KMS-11 (cell line): ENCODE results near the gene TTC32.
"Not testable (repeated sequence)": the region's sequence is repeated elsewhere in the genome, so short reads cannot be mapped to it uniquely, and the experiment has no call there.

ENCODE experiments used
- H2AFZ ChIP-seq: fragments of 200-600 bp; sonication (generic); 2 replicates; pipeline ENCODE4 v1.6.1; 2016; ENCODE audit warnings: antibody characterized with exemption, mixed run types, low read depth
- H3K27ac ChIP-seq: fragments of 200-600 bp; sonication (generic); 2 replicates; pipeline ENCODE4 v1.6.1; 2016; ENCODE audit warnings: mild to moderate bottlenecking, mixed run types
- H3K27me3 ChIP-seq: fragments of 200-600 bp; sonication (generic); 2 replicates; pipeline ENCODE4 v1.6.1; 2017; ENCODE audit warnings: mild to moderate bottlenecking, low read depth, mixed run types, moderate library complexity; ENCODE audit not compliant: insufficient read depth
- H3K36me3 ChIP-seq: fragments of 200-600 bp; sonication (generic); 2 replicates; pipeline ENCODE4 v1.6.1; 2017; ENCODE audit warnings: mild to moderate bottlenecking, mixed run types; ENCODE audit not compliant: insufficient read depth
- H3K4me1 ChIP-seq: fragments of 200-600 bp; sonication (generic); 2 replicates; pipeline ENCODE4 v1.6.1; 2016; ENCODE audit warnings: mild to moderate bottlenecking, low read depth, mixed run types; ENCODE audit not compliant: poor library complexity, severe bottlenecking
- H3K4me2 ChIP-seq: fragments of 200-600 bp; sonication (generic); 2 replicates; pipeline ENCODE4 v1.7.0; 2016; ENCODE audit warnings: mild to moderate bottlenecking, mixed run types
- H3K4me3 ChIP-seq: fragments of 200-600 bp; sonication (generic); IDR thresholded peaks from 2 replicates; pipeline ENCODE4 v1.6.1; 2017; ENCODE audit warnings: low read depth, low read length, mixed read lengths; ENCODE audit not compliant: insufficient read depth
- H3K79me2 ChIP-seq: fragments of 200-600 bp; sonication (generic); 2 replicates; pipeline ENCODE4 v1.6.1; 2016; ENCODE audit warnings: low read depth, mixed run types; ENCODE audit not compliant: insufficient read depth
- H3K9ac ChIP-seq: fragments of 200-600 bp; sonication (generic); 2 replicates; pipeline ENCODE4 v1.6.1; 2016; ENCODE audit warnings: mild to moderate bottlenecking, mixed run types
- H4K20me1 ChIP-seq: fragments of 200-600 bp; sonication (generic); 2 replicates; pipeline ENCODE4 v1.6.1; 2016; ENCODE audit warnings: mild to moderate bottlenecking, mixed run types; ENCODE audit not compliant: insufficient read depth
- TF ChIP-seq, protein P1 (sequence below): fragments of 200-600 bp; sonication (generic); conservative IDR thresholded peaks from 2 replicates; pipeline ENCODE4 v1.6.1; 2017; ENCODE audit warnings: low read depth, mild to moderate bottlenecking, antibody characterized with exemption, low read length, moderate library complexity, mixed read lengths

Gene TTC32

DNA sequence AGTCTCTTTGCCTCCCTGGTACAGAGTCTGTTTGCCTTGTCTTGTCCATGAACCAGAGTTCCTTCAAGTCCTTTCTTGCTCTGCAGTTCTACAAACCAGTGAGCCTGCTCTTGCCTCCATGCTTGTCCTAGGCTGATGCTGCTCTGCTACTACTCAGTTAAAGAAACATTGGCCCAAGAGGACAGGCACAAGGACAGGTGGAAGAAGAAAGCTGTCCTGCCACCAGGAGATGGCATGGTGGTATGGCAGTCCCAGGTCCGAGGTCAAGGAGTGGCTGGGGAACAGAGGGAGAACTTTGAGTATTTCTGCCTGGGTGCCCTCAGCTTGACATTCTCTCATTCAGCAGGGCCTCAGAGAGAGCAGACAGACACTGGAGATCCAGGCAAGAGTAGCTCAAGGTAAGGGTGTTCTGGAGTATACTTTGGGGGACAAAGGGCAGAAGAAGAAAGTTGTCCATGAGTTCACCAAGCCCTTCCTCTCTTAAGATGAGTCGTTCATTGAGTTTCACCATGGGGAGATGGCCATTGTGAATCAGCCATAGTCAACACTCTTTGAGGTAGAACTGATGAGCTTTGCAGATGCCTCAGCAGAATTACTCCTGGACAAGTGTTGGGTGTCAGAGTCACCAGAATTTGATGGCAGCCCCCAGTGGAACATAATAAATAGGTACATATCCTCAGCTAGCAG is 20.4 kb downstream of the TTC32 start:
- Histone ChIP-seq H3K4me2 (no peak overlapping the region), H4K20me1 (no peaks in the 10 kb centered on the region), H3K27me3 (no peaks in the 10 kb centered on the region), H3K4me3 (no peak overlapping the region), H2AFZ (no peak overlapping the region), H3K36me3 (no peaks in the 10 kb centered on the region), H3K9ac (no peak overlapping the region), H3K79me2 (no peaks in the 10 kb centered on the region), H3K27ac (no peak overlapping the region), H3K4me1 (no peaks in the 10 kb centered on the region)
- TF ChIP-seq, protein P1, sequence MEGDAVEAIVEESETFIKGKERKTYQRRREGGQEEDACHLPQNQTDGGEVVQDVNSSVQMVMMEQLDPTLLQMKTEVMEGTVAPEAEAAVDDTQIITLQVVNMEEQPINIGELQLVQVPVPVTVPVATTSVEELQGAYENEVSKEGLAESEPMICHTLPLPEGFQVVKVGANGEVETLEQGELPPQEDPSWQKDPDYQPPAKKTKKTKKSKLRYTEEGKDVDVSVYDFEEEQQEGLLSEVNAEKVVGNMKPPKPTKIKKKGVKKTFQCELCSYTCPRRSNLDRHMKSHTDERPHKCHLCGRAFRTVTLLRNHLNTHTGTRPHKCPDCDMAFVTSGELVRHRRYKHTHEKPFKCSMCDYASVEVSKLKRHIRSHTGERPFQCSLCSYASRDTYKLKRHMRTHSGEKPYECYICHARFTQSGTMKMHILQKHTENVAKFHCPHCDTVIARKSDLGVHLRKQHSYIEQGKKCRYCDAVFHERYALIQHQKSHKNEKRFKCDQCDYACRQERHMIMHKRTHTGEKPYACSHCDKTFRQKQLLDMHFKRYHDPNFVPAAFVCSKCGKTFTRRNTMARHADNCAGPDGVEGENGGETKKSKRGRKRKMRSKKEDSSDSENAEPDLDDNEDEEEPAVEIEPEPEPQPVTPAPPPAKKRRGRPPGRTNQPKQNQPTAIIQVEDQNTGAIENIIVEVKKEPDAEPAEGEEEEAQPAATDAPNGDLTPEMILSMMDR: no peak

DNA sequence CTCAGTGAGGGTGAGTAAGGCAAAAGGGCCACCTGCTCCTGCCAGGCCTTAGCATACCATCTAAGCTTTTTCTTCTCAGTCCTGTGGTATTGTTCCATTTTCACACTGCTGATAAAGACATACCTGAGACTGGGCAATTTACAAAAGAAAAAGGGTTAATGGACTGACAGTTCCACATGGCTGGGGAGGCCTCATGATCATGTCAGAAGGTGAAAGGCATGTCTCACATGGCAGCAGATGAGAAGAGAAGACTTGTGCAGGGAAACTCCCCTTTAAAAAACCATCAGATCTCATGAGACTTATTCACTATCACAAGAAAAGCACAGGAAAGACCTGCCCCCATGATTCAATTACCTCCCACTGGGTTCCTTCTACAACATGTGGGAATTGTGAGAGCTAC is 21.6 kb downstream of the TTC32 start:
- H3K9ac ChIP-seq, H3K4me3 ChIP-seq, H3K36me3 ChIP-seq, H3K27ac ChIP-seq, H3K79me2 ChIP-seq, H3K4me1 ChIP-seq, H3K27me3 ChIP-seq, H3K4me2 ChIP-seq, H4K20me1 ChIP-seq, H2AFZ ChIP-seq: not testable (repeated sequence)

DNA sequence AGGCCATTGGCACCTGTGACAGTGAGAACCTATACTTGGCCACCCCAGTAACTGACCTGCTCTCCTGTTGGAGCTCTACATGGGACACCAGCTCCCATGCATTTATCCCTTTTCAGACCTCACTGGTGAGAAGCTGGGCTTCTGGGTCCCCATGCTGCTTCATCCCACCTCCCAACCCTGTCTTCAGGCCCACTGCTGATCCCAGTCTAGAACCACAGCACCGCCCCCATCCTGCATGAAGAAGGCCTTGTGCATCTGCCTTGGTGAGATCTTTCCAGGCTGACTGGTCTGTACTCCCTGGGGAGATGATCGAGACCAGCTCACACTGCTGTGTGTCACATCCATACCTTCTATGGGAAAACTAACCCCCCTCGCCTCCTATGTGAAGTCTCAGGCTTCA is 22.7 kb downstream of the TTC32 start:
- H3K79me2 ChIP-seq: no peaks in the 10 kb centered on the region
- no peak overlapping the region for H2AFZ ChIP-seq
- H3K27ac ChIP-seq: no peak overlapping the region
- no peaks in the 10 kb centered on the region for H3K27me3 ChIP-seq
- no peak overlapping the region for H3K4me2 ChIP-seq
- no peak overlapping the region for H3K4me3 ChIP-seq
- TF ChIP-seq, protein P1: no peak
- H4K20me1 ChIP-seq: no peaks in the 10 kb centered on the region
- H3K9ac ChIP-seq: no peak overlapping the region
- H3K4me1 ChIP-seq: no peaks in the 10 kb centered on the region
- H3K36me3 ChIP-seq: no peaks in the 10 kb centered on the region

DNA sequence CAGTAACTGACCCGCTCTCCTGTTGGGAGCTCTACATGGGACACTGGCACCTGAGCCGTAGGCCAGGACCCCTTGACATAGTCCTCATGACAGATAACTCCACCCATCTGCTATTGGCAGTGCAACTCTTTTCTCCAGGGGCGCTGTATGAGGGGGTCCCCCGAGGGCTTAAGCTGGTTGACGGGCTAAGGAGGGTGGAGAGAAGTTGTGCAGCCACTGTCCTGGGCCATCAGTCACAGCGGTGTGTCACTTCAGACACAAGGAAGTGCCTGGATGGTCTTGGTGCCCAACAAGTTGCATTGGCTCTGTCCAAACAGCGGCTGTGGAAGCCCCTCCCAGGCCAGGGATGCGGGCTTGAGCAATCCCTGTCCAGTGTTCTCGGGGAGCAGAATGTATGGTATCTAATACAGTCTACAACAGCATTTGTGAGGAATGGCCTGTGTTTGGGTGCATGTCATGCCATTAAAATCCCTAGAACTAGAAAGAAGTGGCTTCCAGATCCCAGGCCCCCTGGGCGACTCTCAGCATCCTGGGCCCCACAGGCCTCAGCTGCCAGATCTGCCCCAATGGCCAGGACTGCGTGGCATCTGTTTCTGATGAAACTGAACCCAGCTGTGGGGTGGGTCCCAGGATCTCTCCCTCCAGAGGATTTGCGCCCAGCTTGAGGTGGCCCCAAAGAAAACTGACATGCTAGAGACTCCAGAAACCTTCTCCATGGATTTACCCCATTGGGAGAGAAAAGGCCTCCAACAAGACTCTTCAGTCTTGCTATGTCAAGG is 23.3 kb downstream of the TTC32 start:
- no peaks in the 10 kb centered on the region for H3K79me2 ChIP-seq
- H3K4me1 ChIP-seq: no peaks in the 10 kb centered on the region
- no peak overlapping the region for H3K4me3 ChIP-seq
- H4K20me1 ChIP-seq: no peaks in the 10 kb centered on the region
- H3K27ac ChIP-seq: no peak overlapping the region
- no peaks in the 10 kb centered on the region for H3K36me3 ChIP-seq
- H3K9ac ChIP-seq: no peak overlapping the region
- TF ChIP-seq, protein P1: no peak
- H3K4me2 ChIP-seq: no peak overlapping the region
- H3K27me3 ChIP-seq: no peaks in the 10 kb centered on the region
- no peak overlapping the region for H2AFZ ChIP-seq

DNA sequence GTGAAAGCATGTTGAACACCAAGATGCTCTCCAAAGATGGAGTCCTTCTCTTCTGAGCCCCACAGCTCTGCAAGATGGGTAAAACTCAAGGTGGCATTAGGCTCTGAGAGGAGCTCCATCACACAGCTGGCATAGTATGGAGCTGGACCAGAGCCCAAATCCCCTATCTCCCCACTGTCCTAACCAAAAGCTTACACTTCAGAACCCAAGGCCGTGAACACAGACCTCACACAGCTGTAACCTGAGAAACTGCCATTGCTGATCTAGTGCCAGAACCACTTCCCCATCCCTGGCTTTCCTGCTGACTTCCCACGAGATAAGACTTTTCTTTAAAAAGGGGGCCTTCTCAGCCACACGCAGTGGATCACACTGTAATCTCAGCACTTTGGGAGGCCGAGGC is 25.0 kb downstream of the TTC32 start:
- no peak overlapping the region for H3K4me3 ChIP-seq
- H3K27me3 ChIP-seq: no peaks in the 10 kb centered on the region

More for the DNA sequence above, 25.0 kb downstream of the TTC32 start:
- no peak overlapping the region for H3K27ac ChIP-seq
- no peak overlapping the region for H3K9ac ChIP-seq
- no peak overlapping the region for H3K4me2 ChIP-seq
- TF ChIP-seq, protein P1: no peak
- H3K4me1 ChIP-seq: no peaks in the 10 kb centered on the region
- H4K20me1 ChIP-seq: no peaks in the 10 kb centered on the region
- no peaks in the 10 kb centered on the region for H3K79me2 ChIP-seq
- H2AFZ ChIP-seq: no peak overlapping the region
- H3K36me3 ChIP-seq: no peaks in the 10 kb centered on the region
